ENCODE data around the gene CCDC177.

The CCDC177 gene

DNA sequence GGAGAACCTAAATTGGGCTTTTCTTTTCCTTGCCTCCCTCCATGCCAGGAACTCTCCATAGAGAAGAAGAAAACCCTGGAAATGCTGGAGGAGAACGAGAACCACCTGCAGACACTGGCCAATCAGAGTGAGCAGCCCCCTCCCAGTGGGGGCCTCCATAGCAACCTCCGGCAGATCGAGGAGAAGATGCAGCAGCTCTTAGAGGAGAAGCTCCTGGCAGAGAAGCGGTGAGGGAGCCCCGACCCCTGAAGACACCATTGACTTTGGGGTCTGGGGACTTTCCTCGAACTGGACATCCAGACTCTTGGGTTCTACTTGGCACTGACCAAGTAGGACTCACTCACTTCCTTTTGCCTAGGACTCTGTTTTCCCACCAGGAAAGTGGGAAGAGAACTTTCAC, 48.8 kb downstream of the CCDC177 start:
- no peak for DNase-seq

DNA sequence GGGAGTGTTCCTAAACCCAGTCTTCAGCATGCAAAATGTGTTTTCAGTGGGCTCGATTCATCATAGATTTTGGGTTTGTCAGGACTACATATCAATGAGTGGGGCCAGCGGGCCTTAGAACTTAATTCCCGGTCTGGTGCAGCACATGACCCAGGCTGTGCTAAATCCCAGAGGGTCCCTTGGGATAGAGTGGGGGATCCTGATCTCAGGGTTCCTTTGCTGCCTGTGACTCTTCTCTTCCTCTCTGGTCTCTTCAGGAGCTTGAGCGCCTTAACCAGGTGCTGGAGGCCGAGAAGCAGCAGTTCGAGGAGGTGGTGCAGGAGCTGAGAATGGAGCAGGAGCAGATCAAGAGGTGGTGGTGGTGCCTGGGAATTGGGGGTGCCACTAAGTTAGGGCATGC, 52.6 kb downstream of the CCDC177 start:
- no peak for DNase-seq

Data from islet precursor cell (in vitro differentiated cells).